ENCODE data around the gene SLC22A13. TPM values are rescaled to one million over a fixed set of nuclear protein-coding genes. Genes with fewer than 3 reads are reported as not detected.
"Not testable (repeated sequence)": the region's sequence is repeated elsewhere in the genome, so short reads cannot be mapped to it uniquely, and the experiment has no call there.

The SLC22A13 gene
- total RNA-seq, 2 experiments from 2014 or later, result 0.12 TPM; not detected in 1

GRCh38 chr3:38284756-38285150 lies 19.1 kb downstream of the SLC22A13 start:
- H3K9me3 Mint-ChIP-seq, result no peaks in the 10 kb centered on the region
- CTCF ChIA-PET, result no interaction called here

GRCh38 chr3:38289286-38290217 lies 23.9 kb downstream of the SLC22A13 start:
- POLR2A ChIA-PET; DNase-seq; H3K27me3 Mint-ChIP-seq; H3K27ac Mint-ChIP-seq; H3K4me1 Mint-ChIP-seq (ENCODE audit: low read depth); H3K36me3 Mint-ChIP-seq; H3K9me3 Mint-ChIP-seq; intact Hi-C loops (cut with micrococcal nuclease); H3K4me3 Mint-ChIP-seq: not testable (repeated sequence)
- CTCF ChIA-PET, result interaction anchor here (1.9 kb wide), 1 partner anchor 9 kb away, joined by 4 read pairs; no protein-coding TSS in a partner anchor

More at GRCh38 chr3:38284756-38285150, 19.1 kb downstream of the SLC22A13 start:
- H3K27ac Mint-ChIP-seq, result no peak overlapping the region
- H3K4me3 Mint-ChIP-seq, result no peak overlapping the region
- DNase-seq, result no peak
- intact Hi-C loops (cut with micrococcal nuclease), result no loop called here
- POLR2A ChIA-PET, result no interaction called here
- no peaks in the 10 kb centered on the region for H3K36me3 Mint-ChIP-seq
- no peaks in the 10 kb centered on the region for H3K4me1 Mint-ChIP-seq (ENCODE audit: low read depth)
- H3K27me3 Mint-ChIP-seq, result no peaks in the 10 kb centered on the region

GRCh38 chr3:38297053-38297452 lies 31.4 kb downstream of the SLC22A13 start:
- H3K27ac Mint-ChIP-seq; DNase-seq; H3K36me3 Mint-ChIP-seq; intact Hi-C loops (cut with micrococcal nuclease); H3K27me3 Mint-ChIP-seq; H3K4me3 Mint-ChIP-seq; POLR2A ChIA-PET; H3K9me3 Mint-ChIP-seq; H3K4me1 Mint-ChIP-seq (ENCODE audit: low read depth): not testable (repeated sequence)
- CTCF ChIA-PET, result interaction anchor here (0.8 to 2.6 kb wide), 4 partner anchors 27 to 183 kb away, joined by 3 to 6 read pairs (median 3); no protein-coding TSS in a partner anchor

GRCh38 chr3:38297537-38297936 lies 31.9 kb downstream of the SLC22A13 start:
- intact Hi-C loops (cut with micrococcal nuclease), result no loop called here
- H3K27ac Mint-ChIP-seq, result no peak overlapping the region
- H3K27me3 Mint-ChIP-seq, result peaks cover 4% of the 10 kb centered on the region
- POLR2A ChIA-PET, result no interaction called here
- no peaks in the 10 kb centered on the region for H3K9me3 Mint-ChIP-seq
- H3K4me3 Mint-ChIP-seq, result no peak overlapping the region
- CTCF ChIA-PET, result interaction anchor here (0.8 to 2.6 kb wide), 7 partner anchors 27 to 323 kb away, joined by 3 to 14 read pairs (median 4); partner anchors contain the start of gene XYLB
- no peak for DNase-seq
- no peaks in the 10 kb centered on the region for H3K36me3 Mint-ChIP-seq
- no peaks in the 10 kb centered on the region for H3K4me1 Mint-ChIP-seq (ENCODE audit: low read depth)

GRCh38 chr3:38297947-38298711 lies 32.5 kb downstream of the SLC22A13 start:
- H3K9me3 Mint-ChIP-seq, result no peaks in the 10 kb centered on the region
- no peak for DNase-seq
- ChIA-PET POLR2A (no interaction called here), CTCF (interaction anchor here (0.7 to 2.6 kb wide), 9 partner anchors 8 to 324 kb away, joined by 3 to 14 read pairs (median 4); partner anchors contain the start of gene XYLB)
- intact Hi-C loops (cut with micrococcal nuclease), result no loop called here
- no peak overlapping the region for H3K27ac Mint-ChIP-seq
- H3K27me3 Mint-ChIP-seq, result peaks cover 4% of the 10 kb centered on the region
- no peaks in the 10 kb centered on the region for H3K36me3 Mint-ChIP-seq
- no peak overlapping the region for H3K4me3 Mint-ChIP-seq
- H3K4me1 Mint-ChIP-seq (ENCODE audit: low read depth), result no peaks in the 10 kb centered on the region

- DNase-seq, result no peak
- POLR2A ChIA-PET, result no interaction called here
- CTCF ChIA-PET, result no interaction called here
- H3K9me3 Mint-ChIP-seq, result no peaks in the 10 kb centered on the region
- no peak overlapping the region for H3K27ac Mint-ChIP-seq
- H3K4me3 Mint-ChIP-seq, result no peak overlapping the region
- intact Hi-C loops (cut with micrococcal nuclease), result no loop called here
- no peaks in the 10 kb centered on the region for H3K4me1 Mint-ChIP-seq (ENCODE audit: low read depth)
- no peaks in the 10 kb centered on the region for H3K36me3 Mint-ChIP-seq
- peaks cover 4% of the 10 kb centered on the region for H3K27me3 Mint-ChIP-seq
These were observed 41.3 kb downstream of the SLC22A13 start for GRCh38 chr3:38306941-38307340.

GRCh38 chr3:38307599-38307998 lies 42.0 kb downstream of the SLC22A13 start:
- intact Hi-C loops (cut with micrococcal nuclease), result no loop called here
- H3K4me1 Mint-ChIP-seq (ENCODE audit: low read depth), result no peaks in the 10 kb centered on the region

GRCh38 chr3:38308456-38308855 lies 42.8 kb downstream of the SLC22A13 start:
- ChIA-PET POLR2A (no interaction called here), CTCF (no interaction called here)
- Mint-ChIP-seq H3K9me3 (no peaks in the 10 kb centered on the region), H3K4me3 (no peak overlapping the region), H3K36me3 (no peaks in the 10 kb centered on the region), H3K27me3 (peaks cover 4% of the 10 kb centered on the region), H3K4me1 (ENCODE audit: low read depth) (no peaks in the 10 kb centered on the region), H3K27ac (no peak overlapping the region)
- no peak for DNase-seq
- intact Hi-C loops (cut with micrococcal nuclease), result no loop called here

More at GRCh38 chr3:38307599-38307998, 42.0 kb downstream of the SLC22A13 start:
- H3K27me3 Mint-ChIP-seq, result peaks cover 4% of the 10 kb centered on the region
- POLR2A ChIA-PET, result no interaction called here
- H3K9me3 Mint-ChIP-seq, result no peaks in the 10 kb centered on the region
- no peak for DNase-seq
- no peak overlapping the region for H3K27ac Mint-ChIP-seq
- H3K4me3 Mint-ChIP-seq, result no peak overlapping the region
- no peaks in the 10 kb centered on the region for H3K36me3 Mint-ChIP-seq
- CTCF ChIA-PET, result no interaction called here

- intact Hi-C loops (cut with micrococcal nuclease), result no loop called here
- ChIA-PET CTCF (interaction anchor here (1.3 kb wide), 1 partner anchor 35 kb away, joined by 3 read pairs; the partner anchor contains the start of gene XYLB), POLR2A (no interaction called here)
- no peaks in the 10 kb centered on the region for H3K4me1 Mint-ChIP-seq (ENCODE audit: low read depth)
- no peak overlapping the region for H3K4me3 Mint-ChIP-seq
- no peak overlapping the region for H3K27ac Mint-ChIP-seq
- H3K36me3 Mint-ChIP-seq, result no peaks in the 10 kb centered on the region
- no peak for DNase-seq
- peaks cover 3% of the 10 kb centered on the region for H3K27me3 Mint-ChIP-seq
- H3K9me3 Mint-ChIP-seq, result no peaks in the 10 kb centered on the region
These were observed 45.9 kb downstream of the SLC22A13 start for GRCh38 chr3:38311476-38311875.

- Mint-ChIP-seq H3K4me1 (ENCODE audit: low read depth) (no peaks in the 10 kb centered on the region), H3K4me3 (no peak overlapping the region), H3K27me3 (peaks cover 3% of the 10 kb centered on the region), H3K27ac (no peak overlapping the region), H3K36me3 (no peaks in the 10 kb centered on the region), H3K9me3 (no peaks in the 10 kb centered on the region)
- DNase-seq, result no peak
- intact Hi-C loops (cut with micrococcal nuclease), result no loop called here
- POLR2A ChIA-PET, result no interaction called here
- CTCF ChIA-PET, result interaction anchor here (1.3 kb wide), 1 partner anchor 35 kb away, joined by 3 read pairs; the partner anchor contains the start of gene XYLB
These were observed 46.3 kb downstream of the SLC22A13 start for GRCh38 chr3:38311941-38312340.

- H3K36me3 Mint-ChIP-seq, result no peaks in the 10 kb centered on the region
- H3K9me3 Mint-ChIP-seq, result no peaks in the 10 kb centered on the region
- no peak for DNase-seq
- no peak overlapping the region for H3K27ac Mint-ChIP-seq
- no peaks in the 10 kb centered on the region for H3K4me1 Mint-ChIP-seq (ENCODE audit: low read depth)
- intact Hi-C loops (cut with micrococcal nuclease), result no loop called here
- ChIA-PET CTCF (no interaction called here), POLR2A (no interaction called here)
- no peak overlapping the region for H3K4me3 Mint-ChIP-seq
- peaks cover 3% of the 10 kb centered on the region for H3K27me3 Mint-ChIP-seq
These were observed 46.7 kb downstream of the SLC22A13 start for GRCh38 chr3:38312356-38312755.

- DNase-seq, result no peak
- Mint-ChIP-seq H3K4me3 (no peak overlapping the region), H3K27me3 (peaks cover 3% of the 10 kb centered on the region), H3K27ac (no peak overlapping the region), H3K9me3 (no peaks in the 10 kb centered on the region), H3K36me3 (no peaks in the 10 kb centered on the region), H3K4me1 (ENCODE audit: low read depth) (no peaks in the 10 kb centered on the region)
- intact Hi-C loops (cut with micrococcal nuclease), result no loop called here
- ChIA-PET POLR2A (no interaction called here), CTCF (no interaction called here)
These were observed 47.7 kb downstream of the SLC22A13 start for GRCh38 chr3:38313263-38313662.

All from activated CD4-positive, alpha-beta memory T cell treated with anti-CD3 and anti-CD28 coated beads for 36 hours (primary cell).